H9 (cell line): ENCODE measurements around the gene DPPA2. TPM values are rescaled to one million over a fixed set of nuclear protein-coding genes. Genes with fewer than 3 reads are reported as not detected.

Experiments
- DNase-seq: peaks from one replicate; pipeline ENCODE4 v3.0.0-alpha.2; 2017
- H2AFZ ChIP-seq: one replicate; pipeline ENCODE4 v1.6.1; 2013; ENCODE audit warnings: mild to moderate bottlenecking, low read length, control low read depth, moderate library complexity
- H2AK5ac ChIP-seq: 2 replicates; pipeline ENCODE4 v1.6.1; 2013; ENCODE audit warnings: low read length, control low read depth, mixed read lengths; ENCODE audit not compliant: insufficient read length
- H2BK120ac ChIP-seq: one replicate; pipeline ENCODE4 v1.6.1; 2013; ENCODE audit warnings: low read depth, mild to moderate bottlenecking, low read length, control low read depth, inconsistent platforms; ENCODE audit not compliant: poor library complexity, severe bottlenecking
- H2BK12ac ChIP-seq: 2 replicates; pipeline ENCODE4 v1.6.1; 2013; ENCODE audit warnings: low read length, control low read depth, mixed read lengths, low read depth; ENCODE audit not compliant: insufficient read length
- H2BK15ac ChIP-seq: 2 replicates; pipeline ENCODE4 v1.6.1; 2013; ENCODE audit warnings: low read depth, low read length, control low read depth
- H2BK20ac ChIP-seq: one replicate; pipeline ENCODE4 v1.6.1; 2013; ENCODE audit warnings: low read depth, mild to moderate bottlenecking, low read length, control low read depth, inconsistent platforms; ENCODE audit not compliant: poor library complexity, severe bottlenecking
- H2BK5ac ChIP-seq: 2 replicates; pipeline ENCODE4 v1.6.1; 2013; ENCODE audit warnings: low read length, control low read depth, mixed read lengths; ENCODE audit not compliant: insufficient read length
- H3K14ac ChIP-seq: 2 replicates; pipeline ENCODE4 v1.6.1; 2013; ENCODE audit warnings: low read length, control low read depth; ENCODE audit not compliant: insufficient read depth
- H3K18ac ChIP-seq: 2 replicates; pipeline ENCODE4 v1.6.1; 2013; ENCODE audit warnings: low read depth, mild to moderate bottlenecking, mixed read lengths, low read length, control low read depth; ENCODE audit not compliant: insufficient read length
- H3K23ac ChIP-seq: 2 replicates; pipeline ENCODE4 v1.6.1; 2013; ENCODE audit warnings: low read length, control low read depth, mixed read lengths, low read depth; ENCODE audit not compliant: insufficient read length
- H3K23me2 ChIP-seq: 2 replicates; pipeline ENCODE4 v1.6.1; 2013; ENCODE audit warnings: low read depth, mild to moderate bottlenecking, mixed read lengths, low read length, control low read depth; ENCODE audit not compliant: insufficient read length, poor library complexity, severe bottlenecking
- H3K27ac ChIP-seq: 2 replicates; pipeline ENCODE4 v1.5.1; 2013; ENCODE audit warnings: low read length, control low read depth, mixed read lengths, low read depth; ENCODE audit not compliant: insufficient read length
- H3K27me3 ChIP-seq: 2 replicates; pipeline ENCODE4 v1.6.1; 2013; ENCODE audit warnings: low read length, control low read depth, inconsistent platforms; ENCODE audit not compliant: insufficient read depth
- H3K4ac ChIP-seq: 2 replicates; pipeline ENCODE4 v1.6.1; 2013; ENCODE audit warnings: low read depth, mild to moderate bottlenecking, control low read depth, inconsistent platforms, low read length, moderate library complexity
- H3K4me1 ChIP-seq: 2 replicates; pipeline ENCODE4 v1.6.1; 2013; ENCODE audit warnings: low read length, control low read depth, inconsistent platforms; ENCODE audit not compliant: insufficient read depth
- H3K4me2 ChIP-seq: 2 replicates; pipeline ENCODE4 v1.6.1; 2013; ENCODE audit warnings: low read length, control low read depth, mixed read lengths; ENCODE audit not compliant: insufficient read length, insufficient read depth
- H3K56ac ChIP-seq: 2 replicates; pipeline ENCODE4 v1.6.1; 2013; ENCODE audit warnings: low read depth, mild to moderate bottlenecking, mixed read lengths, low read length, control low read depth; ENCODE audit not compliant: insufficient read length
- H3K79me1 ChIP-seq: 2 replicates; pipeline ENCODE4 v1.6.1; 2013; ENCODE audit warnings: low read depth, mild to moderate bottlenecking, moderate library complexity, low read length, control low read depth, inconsistent platforms; ENCODE audit not compliant: insufficient read depth, poor library complexity, severe bottlenecking
- H3K79me2 ChIP-seq: 2 replicates; pipeline ENCODE4 v1.6.1; 2013; ENCODE audit warnings: low read length, control low read depth, inconsistent platforms; ENCODE audit not compliant: insufficient read depth
- H3K9ac ChIP-seq: 2 replicates; pipeline ENCODE4 v1.6.1; 2013; ENCODE audit warnings: low read length, control low read depth, mixed read lengths; ENCODE audit not compliant: insufficient read length; ENCODE audit errors: extremely low read depth
- H3K9me3 ChIP-seq: one replicate; pipeline ENCODE4 v1.6.1; 2013; ENCODE audit warnings: low read depth, low read length, inconsistent platforms; ENCODE audit not compliant: control insufficient read depth
- H3T11ph ChIP-seq: one replicate; pipeline ENCODE4 v1.6.1; 2013; ENCODE audit warnings: mild to moderate bottlenecking, low read length, control low read depth, inconsistent platforms
- H4K20me1 ChIP-seq: one replicate; pipeline ENCODE4 v1.6.1; 2013; ENCODE audit not compliant: control insufficient read depth, insufficient read length, insufficient read depth
- H4K5ac ChIP-seq: 2 replicates; pipeline ENCODE4 v1.6.1; 2013; ENCODE audit warnings: low read depth, mild to moderate bottlenecking, mixed read lengths, low read length, control low read depth; ENCODE audit not compliant: insufficient read length
- H4K8ac ChIP-seq: replicated peaks from 2 replicates; pipeline ENCODE4 v1.6.1; 2013; ENCODE audit warnings: low read length, control low read depth, mixed read lengths, low read depth; ENCODE audit not compliant: insufficient read length
- H4K91ac ChIP-seq: 2 replicates; pipeline ENCODE4 v1.6.1; 2013; ENCODE audit warnings: low read depth, mild to moderate bottlenecking, moderate library complexity, mixed read lengths, low read length, control low read depth; ENCODE audit not compliant: insufficient read length
- H3K27ac Mint-ChIP-seq, 3 experiments: 2 replicates in 2 of 3; 3 replicates in 1 of 3; pipeline ENCODE4 v1.8.0; 2020 to 2021; ENCODE audit warnings: mixed read lengths in 3 of 3, mild to moderate bottlenecking in 1 of 3, moderate library complexity in 1 of 3
- H3K27me3 Mint-ChIP-seq: 2 replicates; pipeline ENCODE4 v1.8.0; 2021; ENCODE audit warnings: low read depth, mild to moderate bottlenecking, moderate library complexity, mixed read lengths
- H3K36me3 Mint-ChIP-seq, 3 experiments: 2 replicates in 2 of 3; 3 replicates in 1 of 3; pipeline ENCODE4 v1.8.0; 2020 to 2021; ENCODE audit warnings: low read depth in 3 of 3, mixed read lengths in 3 of 3; ENCODE audit not compliant: insufficient read depth in 1 of 3
- H3K4me1 Mint-ChIP-seq, 2 experiments: 2 replicates each; pipeline ENCODE4 v1.8.0; 2020; ENCODE audit warnings: mixed read lengths in 2 of 2
- H3K4me3 Mint-ChIP-seq, 2 experiments: 2 replicates in 1 of 2; 3 replicates in 1 of 2; pipeline ENCODE4 v1.8.0; 2020 to 2021; ENCODE audit warnings: mild to moderate bottlenecking in 2 of 2, mixed read lengths in 2 of 2, moderate library complexity in 1 of 2
- H3K9me3 Mint-ChIP-seq, 2 experiments: 2 replicates in 1 of 2; 3 replicates in 1 of 2; pipeline ENCODE4 v1.8.0; 2020; ENCODE audit warnings: mild to moderate bottlenecking in 2 of 2, mixed read lengths in 2 of 2, moderate library complexity in 1 of 2
- CTCF ChIP-seq: fragments of 200-600 bp; sonication (generic); conservative IDR thresholded peaks from 3 replicates; pipeline ENCODE4 v1.8.0; 2021; ENCODE audit warnings: antibody characterized with exemption, mild to moderate bottlenecking
- WGBS: extraction: QIAGEN DNeasy Blood & Tissue Kit; methylation state at CpG from one replicate; pipeline ENCODE4 v1.1.7; 2013; ENCODE audit warnings: missing lambda C conversion rate, low lambda C conversion rate, mixed read lengths; ENCODE audit not compliant: insufficient read length; ENCODE audit errors: extremely low coverage; 5-methylcytosine and 5-hydroxymethylcytosine counted together
- total RNA-seq: library from RNA; stranded (reverse); gene quantifications from 2 replicates; pipeline ENCODE4 v1.2.1, GENCODE V29; 2021

DPPA2 gene
- total RNA-seq, 1 experiment from 2014 or later, result 3.2 TPM

- no peaks in the 10 kb centered on the region for H3K9me3 ChIP-seq
- H3K4me3 Mint-ChIP-seq, result no peak overlapping the region
- DNase-seq, result peak; percentile 56
- H3K18ac ChIP-seq, result no peak overlapping the region
- H4K8ac ChIP-seq, result no peak overlapping the region
- H3K27me3 Mint-ChIP-seq, result no peaks in the 10 kb centered on the region
- H3K27ac Mint-ChIP-seq, result no peak overlapping the region
- H2BK12ac ChIP-seq, result no peak overlapping the region
- H3K4ac ChIP-seq, result no peak overlapping the region
- no peaks in the 10 kb centered on the region for H3K4me1 ChIP-seq
- no CpG with 5 or more reads among the region's 9 CpGs for WGBS
- no peak overlapping the region for H3K4me2 ChIP-seq
- no peaks in the 10 kb centered on the region for H3K79me1 ChIP-seq
- H3K27me3 ChIP-seq, result no peaks in the 10 kb centered on the region
- no peak overlapping the region for H3K9ac ChIP-seq
- H2BK15ac ChIP-seq, result no peak overlapping the region
- H3K4me1 Mint-ChIP-seq, result peaks cover 8 to 11% of the 10 kb centered on the region in 2 experiments
- H3K14ac ChIP-seq, result no peak overlapping the region
- no peak overlapping the region for H2BK20ac ChIP-seq
- H3K27ac ChIP-seq, result no peak overlapping the region
- H3K56ac ChIP-seq, result no peak overlapping the region
- no peak overlapping the region for H2BK5ac ChIP-seq
- H2BK120ac ChIP-seq, result no peak overlapping the region
- H3K9me3 Mint-ChIP-seq, result no peaks in the 10 kb centered on the region
- no peak overlapping the region for H4K5ac ChIP-seq
- H2AK5ac ChIP-seq, result no peak overlapping the region
- no peaks in the 10 kb centered on the region for H4K20me1 ChIP-seq
- H3T11ph ChIP-seq, result no peak overlapping the region
- no peak overlapping the region for H3K23ac ChIP-seq
- peak; percentile 93 for TF ChIP-seq CTCF
- no peaks in the 10 kb centered on the region for H3K36me3 Mint-ChIP-seq
- H3K23me2 ChIP-seq, result no peaks in the 10 kb centered on the region
- no peak overlapping the region for H2AFZ ChIP-seq
- H4K91ac ChIP-seq, result no peak overlapping the region
- no peaks in the 10 kb centered on the region for H3K79me2 ChIP-seq
Observed at GRCh38 chr3:109275702-109276293, 40.5 kb downstream of the DPPA2 start.
